Femur (tissue), 1 donor: Measurements from ENCODE around the gene FYCO1.
A peak's percentile ranks its signal among the peaks of the same experiment; 100 is the strongest.

ENCODE experiments used
- DNase-seq: peaks from one replicate; pipeline ENCODE4 v3.0.0-alpha.2; 2017

FYCO1 gene

GRCh38 chr3:45940004-45940780 is 55.4 kb downstream of the FYCO1 start:
- DNase-seq: no peak

DNA sequence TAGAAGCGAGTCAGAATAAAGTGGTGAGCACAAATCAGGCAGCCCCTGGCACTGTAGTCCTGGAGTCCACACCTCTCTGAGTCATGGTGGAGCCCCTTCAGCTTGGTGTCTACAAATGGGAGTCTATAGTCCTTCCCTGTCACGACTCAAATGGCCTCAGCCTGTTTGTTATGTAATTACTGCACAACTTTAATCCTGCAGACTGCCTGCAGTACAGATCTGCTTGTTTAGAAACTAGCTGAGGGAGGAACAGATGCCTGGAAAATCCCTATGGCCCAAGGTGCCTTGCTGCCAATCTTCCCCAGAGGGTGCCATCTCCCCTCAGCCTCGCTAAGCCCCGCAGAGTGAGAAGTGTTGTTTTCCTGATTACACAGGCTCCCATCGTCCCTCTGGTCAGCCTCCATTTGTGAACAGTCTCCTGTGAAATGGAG is 56.3 kb downstream of the FYCO1 start:
- no peak for DNase-seq

DNA sequence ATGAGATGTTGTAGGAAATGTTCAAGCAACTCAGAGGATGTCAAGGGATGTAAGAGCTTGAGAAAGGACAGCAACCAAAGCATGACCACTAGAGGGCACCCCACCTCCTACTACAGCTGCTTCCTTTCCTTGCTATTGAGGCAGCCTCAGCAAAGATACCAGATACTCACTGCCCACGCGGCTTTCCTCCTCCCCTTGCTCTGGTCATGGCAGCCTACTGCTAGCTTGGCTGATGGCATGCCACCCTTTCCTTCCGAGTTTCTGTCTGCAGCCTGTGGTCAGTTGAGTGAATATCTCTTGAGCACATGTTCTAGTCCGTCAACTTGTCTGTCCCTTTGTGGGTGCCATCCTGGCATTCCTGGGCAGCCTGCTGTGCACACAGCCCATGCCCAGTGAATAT is 56.8 kb downstream of the FYCO1 start:
- DNase-seq: peak; percentile 89

- no peak for DNase-seq
Measured at GRCh38 chr3:45938043-45938435, 57.6 kb downstream of the FYCO1 start.

DNA sequence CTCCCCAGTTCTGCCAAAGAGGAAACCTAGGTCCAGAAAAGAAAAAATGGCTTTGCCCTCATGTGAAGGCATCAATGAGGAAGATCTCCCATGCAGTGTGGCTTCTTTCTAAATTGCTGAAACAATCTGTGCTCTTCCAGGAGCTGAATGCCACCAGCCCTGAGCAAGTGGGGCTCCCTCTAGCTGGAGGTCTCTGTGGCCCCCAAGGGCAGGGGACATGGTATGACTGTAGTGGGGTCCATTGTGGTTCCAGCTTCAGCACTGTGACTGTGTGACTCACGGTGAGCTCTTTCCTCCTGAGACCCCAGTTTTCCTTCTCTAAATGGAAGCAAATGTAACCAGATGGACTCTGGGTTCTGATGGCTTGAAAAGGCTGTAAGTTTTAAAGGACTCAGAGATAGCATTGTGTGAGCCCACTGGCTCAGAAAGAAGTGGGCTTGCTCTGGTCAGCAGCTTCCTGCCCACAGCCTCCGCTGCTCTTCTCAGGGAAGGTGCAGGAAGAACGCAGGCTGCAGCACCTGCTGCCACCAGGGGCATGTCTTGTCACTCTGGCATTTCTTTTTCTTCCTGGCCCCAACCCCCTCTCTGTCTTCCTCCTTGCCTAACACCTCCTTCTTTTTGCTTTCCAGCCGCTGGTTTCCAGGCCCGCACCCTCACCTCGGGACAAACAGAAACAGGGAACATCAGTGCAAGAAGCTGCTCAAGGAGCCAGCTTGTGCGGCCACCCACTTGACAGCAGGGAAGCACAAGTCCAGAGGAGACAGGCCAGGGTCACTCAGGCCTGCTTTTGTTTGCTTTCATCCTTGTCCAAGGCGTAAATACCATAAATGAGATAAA is 58.2 kb downstream of the FYCO1 start:
- DNase-seq: no peak

GRCh38 chr3:45936261-45936660 is 59.4 kb downstream of the FYCO1 start:
- DNase-seq: no peak

- DNase-seq: no peak
Measured at GRCh38 chr3:45933591-45933990, 62.0 kb downstream of the FYCO1 start.

DNA sequence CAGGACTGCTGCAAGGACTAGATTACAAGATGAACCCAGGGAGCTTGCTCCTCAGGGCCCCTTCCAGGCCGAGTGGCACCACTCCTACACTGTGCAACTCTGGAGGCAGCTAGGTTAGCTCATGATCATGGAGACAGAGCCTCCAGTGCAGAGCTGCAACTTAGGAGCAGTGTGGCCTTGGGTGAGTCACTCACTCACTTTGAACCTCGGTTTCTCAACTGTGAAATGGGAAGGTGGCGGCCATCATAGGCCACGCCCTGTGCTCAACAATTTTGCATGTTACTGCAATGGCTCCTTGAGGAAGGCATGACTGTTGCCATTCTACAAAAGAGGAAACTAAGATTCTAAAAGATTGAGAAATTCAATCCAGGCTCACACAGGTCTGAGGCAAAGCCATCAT is 63.5 kb downstream of the FYCO1 start:
- DNase-seq: no peak

GRCh38 chr3:45931496-45931895 is 64.1 kb downstream of the FYCO1 start:
- DNase-seq: no peak

- DNase-seq: peak; percentile 56
Measured at GRCh38 chr3:45929042-45929679, 66.5 kb downstream of the FYCO1 start.

- no peak for DNase-seq
Measured at GRCh38 chr3:45927881-45928280, 67.7 kb downstream of the FYCO1 start.

- no peak for DNase-seq
Measured at GRCh38 chr3:45923755-45924154, 71.9 kb downstream of the FYCO1 start.

DNA sequence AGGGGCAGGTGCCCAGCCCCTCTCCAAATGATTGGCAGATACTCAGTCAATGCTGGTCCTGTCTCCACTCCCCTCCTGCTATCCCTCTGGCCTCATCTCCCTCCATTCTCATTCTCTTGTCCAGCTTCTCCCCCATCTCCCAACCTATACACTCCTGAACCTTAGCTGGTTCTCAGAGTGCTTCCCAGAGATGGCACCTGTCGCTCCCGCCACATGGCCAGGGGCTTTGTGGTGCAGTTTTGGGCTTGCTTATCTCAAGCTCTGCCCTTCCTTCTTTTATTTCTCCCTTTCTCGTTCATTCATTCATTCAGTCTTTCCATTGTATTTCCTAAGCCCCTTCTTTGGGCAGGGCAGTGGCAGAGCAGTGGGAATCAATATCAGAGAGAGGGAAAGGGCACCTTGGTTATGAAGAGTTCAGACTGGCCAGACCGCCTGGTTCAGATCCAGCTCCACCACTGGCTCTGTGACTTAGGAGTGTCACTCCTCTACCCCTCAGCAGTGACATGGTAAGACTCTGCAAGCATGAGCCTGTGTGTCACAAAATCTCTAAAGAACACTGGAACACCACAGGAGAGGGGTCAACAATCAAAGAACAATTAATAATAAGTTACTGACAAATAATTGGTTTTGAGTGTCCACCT is 72.6 kb downstream of the FYCO1 start:
- no peak for DNase-seq

DNA sequence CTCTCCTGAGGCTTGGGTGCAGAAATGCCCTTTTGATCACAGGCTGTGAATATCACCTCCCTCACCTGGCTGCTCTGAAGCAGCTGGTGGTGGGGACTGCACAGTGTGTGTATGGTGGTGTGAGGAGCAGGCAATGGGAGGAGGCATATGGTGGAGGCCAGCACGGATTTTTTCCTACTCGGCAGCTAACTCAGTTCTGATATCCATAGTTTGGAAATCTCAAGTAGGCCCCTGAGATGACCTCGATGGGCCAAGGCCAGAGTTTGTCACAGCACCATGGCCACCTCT is 73.6 kb downstream of the FYCO1 start:
- no peak for DNase-seq

GRCh38 chr3:45921158-45922038 is 74.2 kb downstream of the FYCO1 start:
- DNase-seq: no peak

DNA sequence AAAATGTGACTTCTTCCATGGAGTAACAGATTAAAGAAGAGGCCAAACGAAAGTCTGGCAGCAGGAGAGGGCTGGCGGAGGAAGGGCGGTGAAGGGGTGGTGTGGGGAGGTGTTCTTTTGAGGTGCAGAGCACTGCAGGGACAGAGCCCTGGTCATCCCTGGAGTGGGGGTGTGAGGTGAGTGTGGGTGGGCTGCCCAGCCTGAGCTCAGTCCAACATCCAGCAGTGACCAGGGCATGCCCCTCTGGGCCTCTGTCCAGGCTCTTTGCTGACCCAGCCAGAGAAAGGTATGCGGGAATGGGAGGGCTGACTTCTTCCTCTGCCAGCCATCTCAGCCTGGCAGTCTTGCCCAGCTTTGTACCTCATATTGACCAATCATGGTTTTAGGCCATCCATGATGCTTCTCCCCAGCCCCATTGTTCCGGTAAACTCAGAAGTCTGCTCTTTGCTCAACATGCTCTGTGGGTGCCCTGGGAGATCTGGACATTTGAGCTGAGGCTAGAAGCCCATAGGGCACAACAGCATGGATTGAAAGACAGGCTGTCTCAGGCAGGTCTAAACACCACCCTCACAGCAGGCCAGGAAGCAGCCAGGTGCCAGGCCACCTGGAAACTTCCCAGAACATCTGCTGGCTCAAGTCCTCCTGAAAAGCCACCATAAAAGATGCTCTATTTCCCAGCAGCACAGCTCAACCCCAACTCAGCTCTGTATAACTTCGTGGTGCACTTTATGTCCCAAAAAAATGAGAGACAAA is 78.3 kb downstream of the FYCO1 start:
- no peak for DNase-seq

GRCh38 chr3:45915518-45916231 is 79.9 kb downstream of the FYCO1 start:
- DNase-seq: peak; percentile 34

GRCh38 chr3:45915059-45915439 is 80.6 kb downstream of the FYCO1 start:
- no peak for DNase-seq

GRCh38 chr3:45914362-45915058 is 81.1 kb downstream of the FYCO1 start:
- DNase-seq: no peak

DNA sequence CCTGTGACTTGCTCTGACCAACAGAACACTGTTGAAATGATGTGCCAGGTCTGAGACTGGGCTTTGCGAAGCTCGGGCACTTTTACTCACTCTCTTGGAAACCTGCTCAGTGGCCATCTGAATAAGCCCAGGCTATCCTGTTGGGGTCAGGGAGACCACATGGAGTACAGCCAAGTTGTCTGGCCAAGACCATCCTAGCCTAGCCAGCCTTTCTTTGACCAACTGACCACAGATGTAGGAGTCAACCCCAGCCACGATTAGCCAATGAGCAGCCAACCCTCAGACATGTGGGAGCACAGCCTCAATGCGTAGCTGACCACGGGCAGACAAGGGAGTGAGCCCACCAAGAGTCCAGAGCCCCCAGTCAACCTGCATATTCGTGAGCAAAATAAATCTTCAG is 83.2 kb downstream of the FYCO1 start:
- no peak for DNase-seq
